Right renal pelvis (tissue), 4 donors: Measurements from ENCODE around the gene DENND1A. TPM values are rescaled to one million over a fixed set of nuclear protein-coding genes. Genes with fewer than 3 reads are reported as not detected.
"Not testable (repeated sequence)": the region's sequence is repeated elsewhere in the genome, so short reads cannot be mapped to it uniquely, and the experiment has no call there.

Experiments used
- DNase-seq, 4 donors: peaks; one replicate each; pipeline ENCODE4 v3.0.0-alpha.2; 2013; ENCODE audit warnings: low read depth in 4 of 4, low spot score in 3 of 4, missing footprints in 1 of 4
- polyA plus RNA-seq, 4 donors: library from polyadenylated mRNA; unstranded; fragments of 120-200 nt; gene quantifications; one replicate each; pipeline ENCODE4 v1.2.1, GENCODE V29; 2013; ENCODE audit not compliant: insufficient read length in 4 of 4

The DENND1A gene
- polyA plus RNA-seq, 4 donors: 21.3 to 24.4 (median 23.3) TPM

- DNase-seq: not testable (repeated sequence)
Measured at GRCh38 chr9:123636805-123637204, 293.1 kb downstream of the DENND1A start.

GRCh38 chr9:123631862-123632261 lies 298.1 kb downstream of the DENND1A start:
- no peak for DNase-seq

GRCh38 chr9:123630233-123630632 lies 299.7 kb downstream of the DENND1A start:
- no peak for DNase-seq

GRCh38 chr9:123629531-123629930 lies 300.4 kb downstream of the DENND1A start:
- no peak for DNase-seq

- no peak for DNase-seq
Measured at GRCh38 chr9:123622711-123623241, 307.1 kb downstream of the DENND1A start.

- no peak for DNase-seq
Measured at GRCh38 chr9:123620239-123620638, 309.7 kb downstream of the DENND1A start.

GRCh38 chr9:123617952-123618678 lies 311.8 kb downstream of the DENND1A start:
- no peak for DNase-seq

GRCh38 chr9:123617286-123617685 lies 312.6 kb downstream of the DENND1A start:
- no peak for DNase-seq

GRCh38 chr9:123616707-123617106 lies 313.2 kb downstream of the DENND1A start:
- no peak for DNase-seq

- DNase-seq: no peak
Measured at GRCh38 chr9:123615381-123615780, 314.5 kb downstream of the DENND1A start.

GRCh38 chr9:123614306-123615263 lies 315.3 kb downstream of the DENND1A start:
- no peak for DNase-seq

GRCh38 chr9:123611226-123611625 lies 318.7 kb downstream of the DENND1A start:
- DNase-seq: peak in 1 of 4 donors; percentile 11

GRCh38 chr9:123609844-123610243 lies 320.1 kb downstream of the DENND1A start:
- DNase-seq: no peak

GRCh38 chr9:123608104-123608503 lies 321.8 kb downstream of the DENND1A start:
- no peak for DNase-seq

GRCh38 chr9:123607479-123607878 lies 322.4 kb downstream of the DENND1A start:
- DNase-seq: no peak

- no peak for DNase-seq
Measured at GRCh38 chr9:123606141-123606540, 323.8 kb downstream of the DENND1A start.

GRCh38 chr9:123605286-123605685 lies 324.6 kb downstream of the DENND1A start:
- no peak for DNase-seq

GRCh38 chr9:123604861-123605260 lies 325.1 kb downstream of the DENND1A start:
- no peak for DNase-seq

- no peak for DNase-seq
Measured at GRCh38 chr9:123601828-123602227, 328.1 kb downstream of the DENND1A start.

- DNase-seq: no peak
Measured at GRCh38 chr9:123599781-123600180, 330.1 kb downstream of the DENND1A start.

- DNase-seq: no peak
Measured at GRCh38 chr9:123597876-123598556, 331.9 kb downstream of the DENND1A start.
